HepG2 (cell line): Measurements from ENCODE around the gene SBNO2. TPM values are rescaled to one million over a fixed set of nuclear protein-coding genes. Genes with fewer than 3 reads are reported as not detected.

Experiments used
- ATF1 ChIP-seq: IDR thresholded peaks from 2 replicates; pipeline ENCODE4 v1.6.1; 2016; ENCODE audit warnings: mild to moderate bottlenecking, control low read depth
- ETV5 ChIP-seq: IDR thresholded peaks from 2 replicates; pipeline ENCODE4 v1.6.1; 2018; ENCODE audit warnings: missing biosample characterization, missing genetic modification reagents, inconsistent platforms, borderline replicate concordance
- FOXK2 ChIP-seq: fragments of 450-650 bp; IDR thresholded peaks from 2 replicates; pipeline ENCODE4 v1.6.1; 2016
- GATAD1 ChIP-seq: IDR thresholded peaks from 2 replicates; pipeline ENCODE4 v1.6.1; 2016; ENCODE audit warnings: missing genetic modification reagents, missing compliant biosample characterization
- IRF2 ChIP-seq: IDR thresholded peaks from 2 replicates; pipeline ENCODE4 v1.6.1; 2018; ENCODE audit warnings: missing genetic modification reagents, missing compliant biosample characterization
- RELA ChIP-seq: sonication (generic); formaldehyde crosslinking; IDR thresholded peaks from 2 replicates; pipeline ENCODE4 v1.4.0; 2020; ENCODE audit warnings: missing genetic modification reagents
- RNF219 ChIP-seq: sonication (generic); formaldehyde crosslinking; IDR thresholded peaks from 2 replicates; pipeline ENCODE4 v1.5.0; 2020; ENCODE audit warnings: mild to moderate bottlenecking, missing genetic modification reagents
- SETDB1 ChIP-seq: sonication (generic); formaldehyde crosslinking; IDR thresholded peaks from 2 replicates; pipeline ENCODE4 v1.5.1; 2020; ENCODE audit warnings: missing genetic modification reagents, mild to moderate bottlenecking, borderline replicate concordance
- SOX13 ChIP-seq, 3 experiments: fragments of 450-650 bp in 1 of 3; sonication (generic) in 1 of 3; formaldehyde crosslinking in 1 of 3; IDR thresholded peaks in 2 of 3; conservative IDR thresholded peaks in 1 of 3; 2 replicates each; pipeline versions ENCODE4 v1.5.0 to v1.6.1; 2016 to 2020; ENCODE audit warnings: antibody characterized with exemption in 1 of 3, mild to moderate bottlenecking in 1 of 3, missing compliant biosample characterization in 1 of 3, missing genetic modification reagents in 1 of 3, moderate library complexity in 1 of 3
- SRF ChIP-seq: IDR thresholded peaks from 2 replicates; pipeline ENCODE4 v1.6.1; 2011; ENCODE audit warnings: mild to moderate bottlenecking, low read depth, low read length, moderate library complexity
- TAF15 ChIP-seq: fragments of 200-400 bp; formaldehyde crosslinking; IDR thresholded peaks from one replicate; pipeline ENCODE4 v1.6.1; 2018; ENCODE audit warnings: mild to moderate bottlenecking, low read depth, low read length; ENCODE audit not compliant: poor library complexity, severe bottlenecking
- TBX2 ChIP-seq: sonication (generic); formaldehyde crosslinking; IDR thresholded peaks from 2 replicates; pipeline ENCODE4 v1.5.0; 2020; ENCODE audit warnings: missing genetic modification reagents, mild to moderate bottlenecking, borderline replicate concordance
- XBP1 ChIP-seq: sonication (generic); formaldehyde crosslinking; IDR thresholded peaks from 2 replicates; pipeline ENCODE4 v1.5.0; 2020; ENCODE audit warnings: missing genetic modification reagents
- ZNF275 ChIP-seq: sonication (generic); formaldehyde crosslinking; IDR thresholded peaks from 2 replicates; pipeline ENCODE4 v1.8.0; 2022; ENCODE audit warnings: missing genetic modification reagents, mild to moderate bottlenecking, inconsistent platforms, borderline replicate concordance
- ZNF451 ChIP-seq: sonication (generic); formaldehyde crosslinking; IDR thresholded peaks from 2 replicates; pipeline ENCODE4 v1.5.0; 2020; ENCODE audit warnings: mild to moderate bottlenecking, missing genetic modification reagents
- ZNF674 ChIP-seq: sonication (generic); formaldehyde crosslinking; IDR thresholded peaks from 2 replicates; pipeline ENCODE4 v1.5.0; 2020; ENCODE audit warnings: low read depth, mild to moderate bottlenecking, missing genetic modification reagents
- ZSCAN21 ChIP-seq: sonication (generic); formaldehyde crosslinking; IDR thresholded peaks from 2 replicates; pipeline ENCODE4 v1.8.0; 2022; ENCODE audit warnings: mild to moderate bottlenecking, missing genetic modification reagents, moderate library complexity, borderline replicate concordance
- polyA plus RNA-seq, 8 experiments: library from polyadenylated mRNA; depleted of rRNA in 3 of 8; stranded (reverse) in 7 of 8; unstranded in 1 of 8; fragments of >200 nt; fragmentation: Illumina TruSeq in 4 of 8; extraction: Trizol in 4 of 8; gene quantifications; 2 replicates each; pipeline versions ENCODE4 v1.2.1 to v1.2.3, GENCODE V29; 2011 to 2016; ENCODE audit warnings: low read depth in 4 of 8, missing spikeins in 1 of 8, mixed read lengths in 1 of 8; ENCODE audit not compliant: insufficient read depth in 1 of 8
- total RNA-seq, 5 experiments: library from RNA; depleted of rRNA; stranded (reverse); fragments of >200 nt; fragmentation: Illumina TruSeq; extraction: Trizol; gene quantifications; 2 replicates each; pipeline ENCODE4 v1.2.3, GENCODE V29; 2016; ENCODE audit warnings: low read depth in 1 of 5
- TF ChIP-seq, protein P1 (sequence below): sonication (generic); formaldehyde crosslinking; IDR thresholded peaks from 2 replicates; pipeline ENCODE4 v1.5.0; 2020; ENCODE audit warnings: missing genetic modification reagents
- TF ChIP-seq, protein P2 (sequence below): sonication (generic); formaldehyde crosslinking; IDR thresholded peaks from 2 replicates; pipeline ENCODE4 v1.9.0; 2022; ENCODE audit warnings: low read depth, missing genetic modification reagents
- TF ChIP-seq, protein P3 (sequence below): fragments of 450-650 bp; IDR thresholded peaks from 2 replicates; pipeline ENCODE4 v1.6.1; 2016
- TF ChIP-seq, protein P4 (sequence below): sonication (generic); formaldehyde crosslinking; IDR thresholded peaks from 2 replicates; pipeline ENCODE4 v1.4.0; 2020; ENCODE audit warnings: mild to moderate bottlenecking, missing genetic modification reagents

The SBNO2 gene
- total and polyA plus RNA-seq, 2 of the 13 experiments (the other 11 are each of a cell fraction or from before 2014, with no cell fraction given) = 8.6 to 10.4 TPM

DNA sequence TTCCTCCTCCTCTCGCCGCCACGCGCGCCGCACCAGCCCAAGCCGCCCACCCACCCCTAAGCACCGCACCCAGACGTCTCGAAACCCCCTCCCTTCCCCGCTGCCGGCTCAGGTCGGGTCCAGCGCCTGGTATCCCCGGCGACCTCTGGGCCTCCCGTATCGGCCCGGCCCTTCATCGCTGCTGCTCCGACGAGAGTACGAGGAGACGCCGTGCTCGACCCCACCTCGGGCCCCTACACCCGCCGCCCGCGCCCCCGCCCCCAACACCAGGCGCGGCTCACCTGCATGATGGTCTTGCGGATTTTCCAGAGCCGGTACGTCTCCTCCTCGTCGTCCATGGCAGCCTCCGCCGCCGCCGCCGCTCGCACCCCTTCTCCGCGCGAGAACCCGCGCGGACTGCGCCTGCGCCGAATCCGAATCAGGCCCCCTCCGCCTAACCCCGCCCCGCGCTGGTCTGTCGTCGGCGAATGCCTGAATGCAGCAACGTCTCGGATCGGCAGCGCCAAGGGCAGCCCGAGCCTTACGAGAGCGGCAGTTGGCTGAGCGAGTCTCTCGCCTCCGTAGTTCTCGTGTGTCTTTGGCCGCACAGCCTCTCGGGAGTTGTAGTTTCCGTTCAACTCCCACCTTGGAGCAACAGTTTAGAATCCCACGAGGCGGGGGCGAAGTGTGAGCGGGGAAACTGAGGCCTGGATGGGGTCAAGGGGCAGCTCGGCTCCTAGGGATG lies 78.9 kb downstream of the SBNO2 start, which contains the start of gene POLR2E (continued):
- TF ChIP-seq ZNF674 (no peak), XBP1 (CRISPR knock-in tag) (no peak), ZNF275 (no peak), FOXK2 (no peak), ETV5 (CRISPR knock-in tag) (peak; percentile 53), GATAD1 (CRISPR knock-in tag) (peak; percentile 96), TBX2 (CRISPR knock-in tag) (peak; percentile 88), IRF2 (CRISPR knock-in tag) (peak; percentile 81), ZNF451 (CRISPR knock-in tag) (no peak), SETDB1 (CRISPR knock-in tag) (no peak), TAF15 (no peak), RELA (CRISPR knock-in tag) (no peak), ATF1 (CRISPR knock-in tag) (no peak), ZSCAN21 (CRISPR knock-in tag) (no peak), SOX13 (IDR thresholded peaks at IDR 0.05) (no peak), SOX13 (CRISPR knock-in tag; conservative IDR thresholded peaks at IDR 0.05 in 1 of 2, IDR thresholded peaks at IDR 0.05 in 1 of 2) (peak in 1 of 2 experiments; percentile 38; a peak in 1 of 4 replicates), RNF219 (no peak), SRF (no peak)
- TF ChIP-seq, protein P1, sequence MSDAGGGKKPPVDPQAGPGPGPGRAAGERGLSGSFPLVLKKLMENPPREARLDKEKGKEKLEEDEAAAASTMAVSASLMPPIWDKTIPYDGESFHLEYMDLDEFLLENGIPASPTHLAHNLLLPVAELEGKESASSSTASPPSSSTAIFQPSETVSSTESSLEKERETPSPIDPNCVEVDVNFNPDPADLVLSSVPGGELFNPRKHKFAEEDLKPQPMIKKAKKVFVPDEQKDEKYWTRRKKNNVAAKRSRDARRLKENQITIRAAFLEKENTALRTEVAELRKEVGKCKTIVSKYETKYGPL = no peak
- TF ChIP-seq, protein P2, sequence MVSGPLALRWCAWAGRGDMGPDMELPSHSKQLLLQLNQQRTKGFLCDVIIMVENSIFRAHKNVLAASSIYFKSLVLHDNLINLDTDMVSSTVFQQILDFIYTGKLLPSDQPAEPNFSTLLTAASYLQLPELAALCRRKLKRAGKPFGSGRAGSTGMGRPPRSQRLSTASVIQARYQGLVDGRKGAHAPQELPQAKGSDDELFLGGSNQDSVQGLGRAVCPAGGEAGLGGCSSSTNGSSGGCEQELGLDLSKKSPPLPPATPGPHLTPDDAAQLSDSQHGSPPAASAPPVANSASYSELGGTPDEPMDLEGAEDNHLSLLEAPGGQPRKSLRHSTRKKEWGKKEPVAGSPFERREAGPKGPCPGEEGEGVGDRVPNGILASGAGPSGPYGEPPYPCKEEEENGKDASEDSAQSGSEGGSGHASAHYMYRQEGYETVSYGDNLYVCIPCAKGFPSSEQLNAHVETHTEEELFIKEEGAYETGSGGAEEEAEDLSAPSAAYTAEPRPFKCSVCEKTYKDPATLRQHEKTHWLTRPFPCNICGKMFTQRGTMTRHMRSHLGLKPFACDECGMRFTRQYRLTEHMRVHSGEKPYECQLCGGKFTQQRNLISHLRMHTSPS (CRISPR knock-in tag) = no peak
- TF ChIP-seq, protein P3, sequence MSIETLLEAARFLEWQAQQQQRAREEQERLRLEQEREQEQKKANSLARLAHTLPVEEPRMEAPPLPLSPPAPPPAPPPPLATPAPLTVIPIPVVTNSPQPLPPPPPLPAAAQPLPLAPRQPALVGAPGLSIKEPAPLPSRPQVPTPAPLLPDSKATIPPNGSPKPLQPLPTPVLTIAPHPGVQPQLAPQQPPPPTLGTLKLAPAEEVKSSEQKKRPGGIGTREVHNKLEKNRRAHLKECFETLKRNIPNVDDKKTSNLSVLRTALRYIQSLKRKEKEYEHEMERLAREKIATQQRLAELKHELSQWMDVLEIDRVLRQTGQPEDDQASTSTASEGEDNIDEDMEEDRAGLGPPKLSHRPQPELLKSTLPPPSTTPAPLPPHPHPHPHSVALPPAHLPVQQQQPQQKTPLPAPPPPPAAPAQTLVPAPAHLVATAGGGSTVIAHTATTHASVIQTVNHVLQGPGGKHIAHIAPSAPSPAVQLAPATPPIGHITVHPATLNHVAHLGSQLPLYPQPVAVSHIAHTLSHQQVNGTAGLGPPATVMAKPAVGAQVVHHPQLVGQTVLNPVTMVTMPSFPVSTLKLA = peak; percentile 22; the same call in 1 of the 2 replicates
- TF ChIP-seq, protein P4, sequence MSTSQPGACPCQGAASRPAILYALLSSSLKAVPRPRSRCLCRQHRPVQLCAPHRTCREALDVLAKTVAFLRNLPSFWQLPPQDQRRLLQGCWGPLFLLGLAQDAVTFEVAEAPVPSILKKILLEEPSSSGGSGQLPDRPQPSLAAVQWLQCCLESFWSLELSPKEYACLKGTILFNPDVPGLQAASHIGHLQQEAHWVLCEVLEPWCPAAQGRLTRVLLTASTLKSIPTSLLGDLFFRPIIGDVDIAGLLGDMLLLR (CRISPR knock-in tag) = no peak
